GM23338 (cell line): ENCODE measurements around the gene KIAA0408. TPM values are rescaled to one million over a fixed set of nuclear protein-coding genes. Genes with fewer than 3 reads are reported as not detected.

Experiments
- ATAC-seq: fragments of 200-7000 bp; cut with Tn5 transposase; 3 replicates; pipeline ENCODE4 v1.9.1; 2020
- DNase-seq: peaks from one replicate; pipeline ENCODE4 v3.0.0-alpha.2; 2015; ENCODE audit warnings: low spot score
- H2AFZ ChIP-seq: fragments of 200-600 bp; sonication (generic); 2 replicates; pipeline ENCODE4 v1.8.0; 2016; ENCODE audit warnings: antibody characterized with exemption, mild to moderate bottlenecking, moderate library complexity
- H3F3A ChIP-seq: fragments of 200-600 bp; sonication (generic); replicated peaks from 2 replicates; pipeline ENCODE4 v1.8.0; 2017; ENCODE audit warnings: antibody characterized with exemption, mixed run types, low read depth
- H3K27ac ChIP-seq: fragments of 200-600 bp; sonication (generic); 2 replicates; pipeline ENCODE4 v1.6.1; 2016; ENCODE audit warnings: low read depth
- H3K27me3 ChIP-seq: fragments of 200-600 bp; sonication (generic); 2 replicates; pipeline ENCODE4 v1.8.0; 2016; ENCODE audit warnings: mild to moderate bottlenecking, mixed run types, moderate library complexity; ENCODE audit not compliant: insufficient read depth
- H3K36me3 ChIP-seq: fragments of 200-600 bp; sonication (generic); 2 replicates; pipeline ENCODE4 v1.8.0; 2016; ENCODE audit warnings: mild to moderate bottlenecking; ENCODE audit not compliant: insufficient read depth
- H3K4me1 ChIP-seq: fragments of 200-600 bp; sonication (generic); 2 replicates; pipeline ENCODE4 v1.8.0; 2016; ENCODE audit warnings: mild to moderate bottlenecking, moderate library complexity; ENCODE audit not compliant: insufficient read depth
- H3K4me2 ChIP-seq: fragments of 200-600 bp; sonication (generic); 2 replicates; pipeline ENCODE4 v1.7.1; 2017; ENCODE audit warnings: mixed run types
- H3K4me3 ChIP-seq: fragments of 200-600 bp; sonication (generic); 2 replicates; pipeline ENCODE4 v1.6.1; 2016; ENCODE audit warnings: mixed run types
- H3K79me2 ChIP-seq: fragments of 200-600 bp; sonication (generic); replicated peaks from 2 replicates; pipeline ENCODE4 v1.8.0; 2017; ENCODE audit warnings: mild to moderate bottlenecking; ENCODE audit not compliant: insufficient read depth
- H3K9me2 ChIP-seq: fragments of 200-600 bp; sonication (generic); 2 replicates; pipeline ENCODE4 v1.8.0; 2017; ENCODE audit not compliant: insufficient read depth
- H4K20me1 ChIP-seq: fragments of 200-600 bp; sonication (generic); replicated peaks from 2 replicates; pipeline ENCODE4 v1.8.0; 2017; ENCODE audit warnings: mild to moderate bottlenecking; ENCODE audit not compliant: insufficient read depth
- H3K27ac Mint-ChIP-seq: 2 replicates; pipeline ENCODE4 v1.8.0; 2020; ENCODE audit warnings: inconsistent platforms, mild to moderate bottlenecking, moderate library complexity, mixed read lengths
- H3K27me3 Mint-ChIP-seq: 3 replicates; pipeline ENCODE4 v1.8.0; 2022; ENCODE audit warnings: low read depth, mild to moderate bottlenecking, moderate library complexity, mixed read lengths, inconsistent platforms; ENCODE audit not compliant: insufficient read depth, poor library complexity
- H3K36me3 Mint-ChIP-seq: 3 replicates; pipeline ENCODE4 v1.8.0; 2021; ENCODE audit warnings: low read depth, mild to moderate bottlenecking, inconsistent platforms, moderate library complexity, mixed read lengths
- H3K4me1 Mint-ChIP-seq: 3 replicates; pipeline ENCODE4 v1.8.0; 2020; ENCODE audit warnings: mild to moderate bottlenecking, inconsistent platforms, mixed read lengths
- H3K4me3 Mint-ChIP-seq: 3 replicates; pipeline ENCODE4 v1.8.0; 2021; ENCODE audit warnings: moderate library complexity, mild to moderate bottlenecking, inconsistent platforms, mixed read lengths
- H3K9me3 Mint-ChIP-seq: 3 replicates; pipeline ENCODE4 v1.8.0; 2020; ENCODE audit warnings: moderate library complexity, mild to moderate bottlenecking, inconsistent platforms, mixed read lengths
- CTCF ChIP-seq, 2 experiments: fragments of 200-600 bp in 1 of 2; sonication (generic) in 1 of 2; conservative IDR thresholded peaks; 2 replicates each; pipeline versions ENCODE4 v1.5.1 to v1.6.1; 2016 to 2017; ENCODE audit warnings: antibody characterized with exemption in 2 of 2, low read depth in 2 of 2, mild to moderate bottlenecking in 2 of 2, moderate library complexity in 1 of 2
- EZH2phosphoT487 ChIP-seq: fragments of 200-600 bp; sonication (generic); IDR thresholded peaks from one replicate; pipeline ENCODE4 v1.8.1; 2018; ENCODE audit warnings: antibody characterized with exemption; ENCODE audit not compliant: unreplicated experiment
- JUNB ChIP-seq: IDR thresholded peaks from one replicate; pipeline ENCODE4 v1.6.1; 2016; ENCODE audit warnings: antibody characterized with exemption; ENCODE audit not compliant: unreplicated experiment
- NANOG ChIP-seq: IDR thresholded peaks from 2 replicates; pipeline ENCODE4 v1.6.1; 2016; ENCODE audit warnings: antibody characterized with exemption, borderline replicate concordance
- ZNF114 ChIP-seq: fragments of 250-450 bp; sonication (Bioruptor Pico); IDR thresholded peaks from 2 replicates; pipeline ENCODE4 v1.5.0; 2020; ENCODE audit warnings: mild to moderate bottlenecking, moderate library complexity
- ZNF331 ChIP-seq: fragments of 250-450 bp; sonication (Bioruptor Pico); IDR thresholded peaks from 2 replicates; pipeline ENCODE4 v1.5.0; 2020; ENCODE audit warnings: low read depth, mild to moderate bottlenecking, moderate library complexity
- ZNF462 ChIP-seq: fragments of 250-450 bp; sonication (Bioruptor Pico); IDR thresholded peaks from 2 replicates; pipeline ENCODE4 v1.5.0; 2020; ENCODE audit warnings: mild to moderate bottlenecking, moderate library complexity
- polyA plus RNA-seq: library from polyadenylated mRNA; unstranded; fragments of >200 nt; fragmentation: Nextera tagmentation; extraction: Ambion mirVana; gene quantifications from 2 replicates; pipeline ENCODE4 v1.2.1, GENCODE V29; 2016
- total RNA-seq: library from RNA; depleted of rRNA; stranded (reverse); fragments of >200 nt; shearing (Covaris generic); gene quantifications from 2 replicates; pipeline ENCODE4 v1.2.3, GENCODE V29; 2014

Gene KIAA0408
- total and polyA plus RNA-seq, 2 experiments from 2014 or later: 4.0 to 9.1 TPM

GRCh38 chr6:127446356-127446755 is 12.8 kb downstream of the KIAA0408 start (continued):
- no peak for TF ChIP-seq ZNF462 (CRISPR knock-in tag)
- TF ChIP-seq ZNF114: no peak
- TF ChIP-seq ZNF331: no peak
- TF ChIP-seq NANOG: no peak
- no peak for TF ChIP-seq JUNB
- TF ChIP-seq CTCF (conservative IDR thresholded peaks at IDR 0.05; ENCODE audit: low read depth in 2 of 2): no peak

GRCh38 chr6:127441881-127442280 is 17.3 kb downstream of the KIAA0408 start:
- H3K27me3 Mint-ChIP-seq: peaks cover 1% of the 10 kb centered on the region
- ATAC-seq: no peak
- no peaks in the 10 kb centered on the region; the same call in 2 of the 3 replicates for H3K4me1 Mint-ChIP-seq
- Histone ChIP-seq H3K4me2 (no peak overlapping the region), H3K27me3 (no peaks in the 10 kb centered on the region), H3K4me1 (no peaks in the 10 kb centered on the region), H2AFZ (no peak overlapping the region), H3K4me3 (no peak overlapping the region), H4K20me1 (no peaks in the 10 kb centered on the region), H3K36me3 (no peaks in the 10 kb centered on the region), H3K27ac (no peak overlapping the region), H3K79me2 (no peaks in the 10 kb centered on the region), H3F3A (no peaks in the 10 kb centered on the region), H3K9me2 (no peaks in the 10 kb centered on the region)
- H3K27ac Mint-ChIP-seq: no peak overlapping the region; the same call in 1 of the 2 replicates
- no peak for DNase-seq
- H3K4me3 Mint-ChIP-seq: no peak overlapping the region
- no peaks in the 10 kb centered on the region for H3K9me3 Mint-ChIP-seq
- H3K36me3 Mint-ChIP-seq: peaks cover 6% of the 10 kb centered on the region; the same call in 2 of the 3 replicates
- TF ChIP-seq JUNB (no peak), EZH2phosphoT487 (no peak), ZNF462 (CRISPR knock-in tag) (no peak)
